ENCODE measurements around the gene ARRDC4. TPM values are rescaled to one million over a fixed set of nuclear protein-coding genes. Genes with fewer than 3 reads are reported as not detected.
A peak's percentile ranks its signal among the peaks of the same experiment; 100 is the strongest.

The ARRDC4 gene
- total and polyA plus RNA-seq, 9 of the 15 experiments (the other 6 are each of a cell fraction or from before 2014, with no cell fraction given) = 4.3 to 16.1 (median 14.4) TPM

DNA sequence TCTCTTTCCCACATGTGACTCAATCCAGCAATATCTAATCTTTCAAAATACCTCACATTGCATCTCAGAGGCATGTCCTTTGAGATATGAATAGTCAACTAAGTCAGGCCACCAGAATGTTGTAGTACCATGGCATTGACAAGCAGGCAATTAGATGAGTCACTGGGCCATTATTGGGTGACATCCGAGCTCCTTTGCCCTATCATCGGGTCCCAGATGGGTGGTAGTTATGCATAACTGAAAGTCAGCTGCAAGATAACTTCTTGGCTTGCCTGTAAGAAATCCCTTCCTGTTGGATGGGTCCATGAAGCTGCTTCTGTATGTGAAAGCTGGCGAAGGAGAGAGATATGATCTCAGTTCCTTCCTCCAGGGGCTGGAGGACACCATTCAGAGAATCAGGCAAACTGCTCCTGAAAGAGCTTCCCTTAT is 32.8 kb downstream of the ARRDC4 start (continued):
- TF ChIP-seq BCLAF1 (IDR thresholded peaks at IDR 0.05; ENCODE audit: borderline replicate concordance in 1 of 2, control insufficient read depth in 1 of 2, low read depth in 2 of 2, low read length in 1 of 2) = no peak
- TF ChIP-seq KLF16 (IDR thresholded peaks at IDR 0.05) = peak; percentile 93
- no peak for TF ChIP-seq KLF1 (tag; IDR thresholded peaks at IDR 0.05)
- no peak for TF ChIP-seq CEBPB (tag; IDR thresholded peaks at IDR 0.05)
- no peak for TF ChIP-seq MCM2 (IDR thresholded peaks at IDR 0.05; ENCODE audit: low read depth)
- no peak for TF ChIP-seq SRF (CRISPR knock-in tag; IDR thresholded peaks at IDR 0.05)
- peak; percentile 82 for TF ChIP-seq NCOR1 (IDR thresholded peaks at IDR 0.05)
- no peak for TF ChIP-seq RFX1 (IDR thresholded peaks at IDR 0.05)
- no peak for TF ChIP-seq ZNF324 (CRISPR knock-in tag; IDR thresholded peaks at IDR 0.05)
- TF ChIP-seq ZNF444 (CRISPR knock-in tag; IDR thresholded peaks at IDR 0.05) = no peak
- TF ChIP-seq ZNF766 (CRISPR knock-in tag; conservative IDR thresholded peaks at IDR 0.05) = peak; percentile 69
- TF ChIP-seq MTA1 (IDR thresholded peaks at IDR 0.05; ENCODE audit: borderline replicate concordance) = no peak
- peak; percentile 94 for TF ChIP-seq TCF3 (CRISPR knock-in tag; IDR thresholded peaks at IDR 0.05)
- no peak for TF ChIP-seq POLR2H (tag; IDR thresholded peaks at IDR 0.05; ENCODE audit: low read depth)
- no peak for TF ChIP-seq SRSF3 (IDR thresholded peaks at IDR 0.05; ENCODE audit: insufficient read depth, low read length)
- TF ChIP-seq PPARD (CRISPR knock-in tag; IDR thresholded peaks at IDR 0.05) = no peak
- no peak for TF ChIP-seq CHD1 (IDR thresholded peaks at IDR 0.05; ENCODE audit: low read length)
- peak; percentile 97 for TF ChIP-seq ZNF584 (CRISPR knock-in tag; IDR thresholded peaks at IDR 0.05; ENCODE audit: low read depth)
- no peak for TF ChIP-seq EGR1 (conservative IDR thresholded peaks at IDR 0.05)
- TF ChIP-seq DMBX1 (CRISPR knock-in tag; IDR thresholded peaks at IDR 0.05; ENCODE audit: borderline replicate concordance) = peak; percentile 71
- no peak for TF ChIP-seq IRF2 (CRISPR knock-in tag; IDR thresholded peaks at IDR 0.05)
- TF ChIP-seq ZNF253 (CRISPR knock-in tag; conservative IDR thresholded peaks at IDR 0.05) = no peak
- TF ChIP-seq ZNF583 (CRISPR knock-in tag; IDR thresholded peaks at IDR 0.05) = no peak
- TF ChIP-seq ZC3H4 (CRISPR knock-in tag; IDR thresholded peaks at IDR 0.05; ENCODE audit: borderline replicate concordance) = no peak
- no peak for TF ChIP-seq LARP7 (IDR thresholded peaks at IDR 0.05)
- peak; percentile 72 for TF ChIP-seq NFIC (IDR thresholded peaks at IDR 0.05)
